H1 (cell line): ENCODE data around the gene HMCN2. TPM values are rescaled to one million over a fixed set of nuclear protein-coding genes. Genes with fewer than 3 reads are reported as not detected.

ENCODE experiments used
- ATF3 ChIP-seq: IDR thresholded peaks from 2 replicates; pipeline ENCODE4 v1.6.1; 2011; ENCODE audit warnings: low read depth, mild to moderate bottlenecking, low read length; ENCODE audit not compliant: insufficient read depth
- CHD7 ChIP-seq: fragments of 300-600 bp; sonication (generic); IDR thresholded peaks from 2 replicates; pipeline ENCODE4 v1.7.1; 2012; ENCODE audit warnings: low read length, moderate library complexity, mild to moderate bottlenecking, inconsistent platforms; ENCODE audit not compliant: insufficient replicate concordance
- TAF1 ChIP-seq: IDR thresholded peaks from 2 replicates; pipeline ENCODE4 v1.6.1; 2011; ENCODE audit warnings: mild to moderate bottlenecking, low read depth, low read length
- polyA plus RNA-seq, 7 experiments: library from polyadenylated mRNA; depleted of rRNA in 3 of 7; stranded (reverse) in 5 of 7; unstranded in 2 of 7; fragments of >200 nt in 5 of 7; fragments of 200-250 nt in 2 of 7; gene quantifications; 1 replicate in 5 of 7; 2 replicates in 1 of 7; 4 replicates in 1 of 7; pipeline versions ENCODE4 v1.2.1 to v1.2.3, GENCODE V29; 2011 to 2013; ENCODE audit warnings: missing spikeins in 2 of 7, mixed read lengths in 2 of 7
- total RNA-seq: library from RNA; stranded (reverse); fragmentation: NEBNext Ultra II Directional; extraction: Animal tissue kit (Norgen Biotek cat#: 25700); gene quantifications from 2 replicates; pipeline ENCODE4 v1.2.1, GENCODE V29; 2021

The HMCN2 gene
- total and polyA plus RNA-seq, 2 of the 8 experiments (the other 6 are each of a cell fraction or from before 2014, with no cell fraction given): 5.0 to 9.1 TPM

- no peak for TF ChIP-seq CHD7
- TF ChIP-seq ATF3: no peak
- no peak for TF ChIP-seq TAF1
Measured at GRCh38 chr9:130276121-130276520, 10.6 kb downstream of the HMCN2 start (continued).
